ENCODE measurements around the gene ZNF638.
A peak's percentile ranks its signal among the peaks of the same experiment; 100 is the strongest.

DNA sequence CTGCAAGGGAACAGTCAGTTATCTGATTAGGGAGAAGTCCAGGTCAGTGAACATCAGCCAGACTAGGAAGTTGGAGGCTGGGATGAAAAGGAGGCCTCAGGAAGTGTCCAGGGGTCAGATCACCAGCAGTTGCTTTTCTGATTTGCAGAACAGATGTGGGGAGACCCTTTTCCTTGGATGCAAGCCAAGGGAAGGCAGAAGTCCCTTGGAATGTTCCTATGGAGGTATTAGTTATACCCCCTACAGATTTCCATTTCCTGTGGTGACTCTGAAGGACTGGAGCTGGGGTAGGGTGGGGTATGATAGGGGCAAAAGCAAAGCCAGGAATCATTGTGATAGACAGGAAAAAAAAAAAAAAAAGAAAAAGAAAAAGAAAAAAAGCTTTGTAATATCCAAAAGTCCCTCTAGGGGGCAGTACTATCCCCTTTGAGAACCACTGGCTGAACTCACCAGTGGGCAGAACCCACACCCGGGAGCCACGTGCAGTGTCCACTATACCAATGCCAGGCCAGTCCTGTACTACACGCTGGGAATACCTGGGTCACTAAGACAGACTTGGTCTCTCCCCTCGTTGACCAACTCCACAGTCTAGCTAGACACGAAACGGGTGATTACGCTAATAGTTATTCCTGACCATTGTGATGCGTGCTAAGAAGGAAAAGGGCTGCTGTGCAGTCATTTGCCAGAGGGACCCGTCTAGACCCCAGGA is 129.2 kb downstream of the ZNF638 start:
- TF ChIP-seq, protein P1, sequence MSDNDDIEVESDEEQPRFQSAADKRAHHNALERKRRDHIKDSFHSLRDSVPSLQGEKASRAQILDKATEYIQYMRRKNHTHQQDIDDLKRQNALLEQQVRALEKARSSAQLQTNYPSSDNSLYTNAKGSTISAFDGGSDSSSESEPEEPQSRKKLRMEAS (IDR thresholded peaks at IDR 0.05) = no peak
- TF ChIP-seq, protein P2, sequence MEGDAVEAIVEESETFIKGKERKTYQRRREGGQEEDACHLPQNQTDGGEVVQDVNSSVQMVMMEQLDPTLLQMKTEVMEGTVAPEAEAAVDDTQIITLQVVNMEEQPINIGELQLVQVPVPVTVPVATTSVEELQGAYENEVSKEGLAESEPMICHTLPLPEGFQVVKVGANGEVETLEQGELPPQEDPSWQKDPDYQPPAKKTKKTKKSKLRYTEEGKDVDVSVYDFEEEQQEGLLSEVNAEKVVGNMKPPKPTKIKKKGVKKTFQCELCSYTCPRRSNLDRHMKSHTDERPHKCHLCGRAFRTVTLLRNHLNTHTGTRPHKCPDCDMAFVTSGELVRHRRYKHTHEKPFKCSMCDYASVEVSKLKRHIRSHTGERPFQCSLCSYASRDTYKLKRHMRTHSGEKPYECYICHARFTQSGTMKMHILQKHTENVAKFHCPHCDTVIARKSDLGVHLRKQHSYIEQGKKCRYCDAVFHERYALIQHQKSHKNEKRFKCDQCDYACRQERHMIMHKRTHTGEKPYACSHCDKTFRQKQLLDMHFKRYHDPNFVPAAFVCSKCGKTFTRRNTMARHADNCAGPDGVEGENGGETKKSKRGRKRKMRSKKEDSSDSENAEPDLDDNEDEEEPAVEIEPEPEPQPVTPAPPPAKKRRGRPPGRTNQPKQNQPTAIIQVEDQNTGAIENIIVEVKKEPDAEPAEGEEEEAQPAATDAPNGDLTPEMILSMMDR (IDR thresholded peaks at IDR 0.05; ENCODE audit: low read depth, low read length, missing input control) = peak; percentile 53
- TF ChIP-seq, protein P3, sequence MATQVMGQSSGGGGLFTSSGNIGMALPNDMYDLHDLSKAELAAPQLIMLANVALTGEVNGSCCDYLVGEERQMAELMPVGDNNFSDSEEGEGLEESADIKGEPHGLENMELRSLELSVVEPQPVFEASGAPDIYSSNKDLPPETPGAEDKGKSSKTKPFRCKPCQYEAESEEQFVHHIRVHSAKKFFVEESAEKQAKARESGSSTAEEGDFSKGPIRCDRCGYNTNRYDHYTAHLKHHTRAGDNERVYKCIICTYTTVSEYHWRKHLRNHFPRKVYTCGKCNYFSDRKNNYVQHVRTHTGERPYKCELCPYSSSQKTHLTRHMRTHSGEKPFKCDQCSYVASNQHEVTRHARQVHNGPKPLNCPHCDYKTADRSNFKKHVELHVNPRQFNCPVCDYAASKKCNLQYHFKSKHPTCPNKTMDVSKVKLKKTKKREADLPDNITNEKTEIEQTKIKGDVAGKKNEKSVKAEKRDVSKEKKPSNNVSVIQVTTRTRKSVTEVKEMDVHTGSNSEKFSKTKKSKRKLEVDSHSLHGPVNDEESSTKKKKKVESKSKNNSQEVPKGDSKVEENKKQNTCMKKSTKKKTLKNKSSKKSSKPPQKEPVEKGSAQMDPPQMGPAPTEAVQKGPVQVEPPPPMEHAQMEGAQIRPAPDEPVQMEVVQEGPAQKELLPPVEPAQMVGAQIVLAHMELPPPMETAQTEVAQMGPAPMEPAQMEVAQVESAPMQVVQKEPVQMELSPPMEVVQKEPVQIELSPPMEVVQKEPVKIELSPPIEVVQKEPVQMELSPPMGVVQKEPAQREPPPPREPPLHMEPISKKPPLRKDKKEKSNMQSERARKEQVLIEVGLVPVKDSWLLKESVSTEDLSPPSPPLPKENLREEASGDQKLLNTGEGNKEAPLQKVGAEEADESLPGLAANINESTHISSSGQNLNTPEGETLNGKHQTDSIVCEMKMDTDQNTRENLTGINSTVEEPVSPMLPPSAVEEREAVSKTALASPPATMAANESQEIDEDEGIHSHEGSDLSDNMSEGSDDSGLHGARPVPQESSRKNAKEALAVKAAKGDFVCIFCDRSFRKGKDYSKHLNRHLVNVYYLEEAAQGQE (IDR thresholded peaks at IDR 0.05) = peak; percentile 39
- TF ChIP-seq SP1 (IDR thresholded peaks at IDR 0.05) = no peak
- no peak for TF ChIP-seq TAF1 (conservative IDR thresholded peaks at IDR 0.05)
- TF ChIP-seq YY1 (IDR thresholded peaks at IDR 0.05) = no peak
- no peak for TF ChIP-seq JUND (IDR thresholded peaks at IDR 0.05)
